LHCN-M2 (cell line): ENCODE measurements around the gene BRF1. TPM values are rescaled to one million over a fixed set of nuclear protein-coding genes. Genes with fewer than 3 reads are reported as not detected.
"Not testable (repeated sequence)": the region's sequence is repeated elsewhere in the genome, so short reads cannot be mapped to it uniquely, and the experiment has no call there.

Experiments
- DNase-seq: peaks from one replicate; pipeline ENCODE4 v3.0.0-alpha.2; 2012; ENCODE audit warnings: low read depth
- polyA plus RNA-seq: library from polyadenylated mRNA; unstranded; fragments of >200 nt; gene quantifications from one replicate; pipeline ENCODE4 v1.2.1, GENCODE V29; 2012; ENCODE audit warnings: missing spikeins
- total RNA-seq: library from RNA; depleted of rRNA; stranded (reverse); fragments of >200 nt; gene quantifications from 2 replicates; pipeline ENCODE4 v1.2.3, GENCODE V29; 2014; rRNA removed

The BRF1 gene, protein sequence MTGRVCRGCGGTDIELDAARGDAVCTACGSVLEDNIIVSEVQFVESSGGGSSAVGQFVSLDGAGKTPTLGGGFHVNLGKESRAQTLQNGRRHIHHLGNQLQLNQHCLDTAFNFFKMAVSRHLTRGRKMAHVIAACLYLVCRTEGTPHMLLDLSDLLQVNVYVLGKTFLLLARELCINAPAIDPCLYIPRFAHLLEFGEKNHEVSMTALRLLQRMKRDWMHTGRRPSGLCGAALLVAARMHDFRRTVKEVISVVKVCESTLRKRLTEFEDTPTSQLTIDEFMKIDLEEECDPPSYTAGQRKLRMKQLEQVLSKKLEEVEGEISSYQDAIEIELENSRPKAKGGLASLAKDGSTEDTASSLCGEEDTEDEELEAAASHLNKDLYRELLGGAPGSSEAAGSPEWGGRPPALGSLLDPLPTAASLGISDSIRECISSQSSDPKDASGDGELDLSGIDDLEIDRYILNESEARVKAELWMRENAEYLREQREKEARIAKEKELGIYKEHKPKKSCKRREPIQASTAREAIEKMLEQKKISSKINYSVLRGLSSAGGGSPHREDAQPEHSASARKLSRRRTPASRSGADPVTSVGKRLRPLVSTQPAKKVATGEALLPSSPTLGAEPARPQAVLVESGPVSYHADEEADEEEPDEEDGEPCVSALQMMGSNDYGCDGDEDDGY
- 28.2 and 30.1 TPM in 2 replicates for total RNA-seq
- 13.6 TPM for polyA plus RNA-seq

- DNase-seq: peak; percentile 83
Measured at GRCh38 chr14:105300542-105301102, at the start of gene BRF1. Gene BRF1, minus strand, starts transcription at chr14:105301001. Its CDS starts 372 bp downstream, at chr14:105300629.

- no peak for DNase-seq
Measured at GRCh38 chr14:105349992-105350391, 49.2 kb upstream of the BRF1 start.

- no peak for DNase-seq
Measured at GRCh38 chr14:105348945-105349699, 48.3 kb upstream of the BRF1 start.

- no peak for DNase-seq
Measured at GRCh38 chr14:105348169-105348944, 47.6 kb upstream of the BRF1 start.

DNA sequence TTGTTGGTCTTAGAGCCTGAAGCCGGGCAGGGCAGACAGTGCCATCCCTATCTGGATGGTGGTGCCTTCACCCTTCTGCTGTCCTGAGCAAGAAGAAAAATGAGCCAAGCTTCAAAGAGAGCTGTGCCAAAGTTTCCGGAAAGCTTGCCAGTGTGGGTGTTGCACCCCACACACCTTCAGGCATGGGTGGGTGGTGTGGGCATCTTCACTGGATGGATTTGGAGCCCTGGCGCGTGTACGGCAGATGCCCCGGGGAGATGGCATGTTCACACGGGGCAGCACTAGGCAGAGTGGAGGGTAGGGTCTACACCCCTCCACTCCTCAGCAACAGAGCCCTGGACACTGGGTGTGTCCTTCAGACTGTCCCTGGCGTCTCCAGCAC, 46.8 kb upstream of the BRF1 start:
- no peak for DNase-seq

DNA sequence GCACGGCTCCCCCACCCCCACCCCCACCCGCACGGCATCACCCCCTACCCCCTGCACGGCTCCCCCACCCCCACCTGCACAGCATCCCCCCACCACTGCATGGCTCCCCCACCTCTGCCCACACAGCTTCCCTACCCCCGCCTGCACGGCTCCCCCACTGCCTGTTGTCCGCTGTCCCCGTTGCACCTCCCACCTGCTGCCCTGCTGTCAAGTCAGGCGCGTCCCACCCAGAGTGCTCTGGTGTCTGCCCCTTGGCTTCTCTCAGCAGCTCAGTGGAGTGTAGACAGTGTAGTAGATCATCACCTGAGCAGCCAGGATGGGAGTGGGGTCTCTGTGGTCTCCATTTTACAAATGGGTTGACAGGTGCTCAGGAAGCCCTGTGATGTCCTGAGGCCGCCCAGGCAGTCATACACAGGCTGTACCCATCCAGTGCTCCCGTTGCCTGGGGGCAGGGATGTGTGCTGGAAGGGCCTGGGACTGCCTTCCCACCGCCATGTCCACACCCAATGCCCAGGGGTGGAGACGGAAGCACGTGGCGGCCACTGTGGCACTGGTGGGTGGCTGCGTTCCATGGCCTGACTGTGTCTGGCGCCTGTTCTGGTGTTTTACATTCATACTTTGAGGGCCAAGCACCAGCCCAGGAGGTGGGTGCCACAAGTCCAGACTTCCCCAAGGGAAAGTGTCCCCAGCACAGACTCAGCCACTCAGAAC, 46.2 kb upstream of the BRF1 start:
- no peak for DNase-seq

- DNase-seq: no peak
Measured at GRCh38 chr14:105346200-105346533, 45.4 kb upstream of the BRF1 start.

- no peak for DNase-seq
Measured at GRCh38 chr14:105343194-105343593, 42.4 kb upstream of the BRF1 start.

GRCh38 chr14:105340821-105341733, 40.3 kb upstream of the BRF1 start:
- no peak for DNase-seq

GRCh38 chr14:105337966-105338741, 37.4 kb upstream of the BRF1 start:
- no peak for DNase-seq

GRCh38 chr14:105337433-105337832, 36.6 kb upstream of the BRF1 start:
- no peak for DNase-seq

GRCh38 chr14:105336477-105337287, 35.9 kb upstream of the BRF1 start:
- no peak for DNase-seq

- DNase-seq: no peak
Measured at GRCh38 chr14:105335735-105336476, 35.1 kb upstream of the BRF1 start.

DNA sequence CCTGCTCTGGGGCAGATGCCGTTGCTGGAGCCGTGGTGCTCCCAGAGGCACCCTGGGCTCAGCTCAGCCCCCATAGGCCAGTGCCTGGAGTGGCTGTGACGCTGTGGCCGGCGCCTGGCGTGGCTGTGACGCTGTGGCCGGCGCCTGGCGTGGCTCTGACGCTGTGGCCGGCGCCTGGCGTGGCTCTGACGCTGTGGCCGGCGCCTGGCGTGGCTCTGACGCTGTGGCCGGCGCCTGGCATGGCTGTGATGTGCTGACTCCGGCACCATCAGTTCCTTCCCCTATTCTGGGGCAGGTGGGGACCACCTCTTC, 34.4 kb upstream of the BRF1 start:
- not testable (repeated sequence) for DNase-seq

GRCh38 chr14:105334383-105335230, 33.8 kb upstream of the BRF1 start:
- DNase-seq: no peak

- DNase-seq: no peak
Measured at GRCh38 chr14:105333613-105334364, 33.0 kb upstream of the BRF1 start.
